ENCODE measurements around the gene AURKAIP1. TPM values are rescaled to one million over a fixed set of nuclear protein-coding genes. Genes with fewer than 3 reads are reported as not detected.
A peak's percentile ranks its signal among the peaks of the same experiment; 100 is the strongest.

Gene AURKAIP1
- total RNA-seq, 1 experiment from 2014 or later: 823 TPM

DNA sequence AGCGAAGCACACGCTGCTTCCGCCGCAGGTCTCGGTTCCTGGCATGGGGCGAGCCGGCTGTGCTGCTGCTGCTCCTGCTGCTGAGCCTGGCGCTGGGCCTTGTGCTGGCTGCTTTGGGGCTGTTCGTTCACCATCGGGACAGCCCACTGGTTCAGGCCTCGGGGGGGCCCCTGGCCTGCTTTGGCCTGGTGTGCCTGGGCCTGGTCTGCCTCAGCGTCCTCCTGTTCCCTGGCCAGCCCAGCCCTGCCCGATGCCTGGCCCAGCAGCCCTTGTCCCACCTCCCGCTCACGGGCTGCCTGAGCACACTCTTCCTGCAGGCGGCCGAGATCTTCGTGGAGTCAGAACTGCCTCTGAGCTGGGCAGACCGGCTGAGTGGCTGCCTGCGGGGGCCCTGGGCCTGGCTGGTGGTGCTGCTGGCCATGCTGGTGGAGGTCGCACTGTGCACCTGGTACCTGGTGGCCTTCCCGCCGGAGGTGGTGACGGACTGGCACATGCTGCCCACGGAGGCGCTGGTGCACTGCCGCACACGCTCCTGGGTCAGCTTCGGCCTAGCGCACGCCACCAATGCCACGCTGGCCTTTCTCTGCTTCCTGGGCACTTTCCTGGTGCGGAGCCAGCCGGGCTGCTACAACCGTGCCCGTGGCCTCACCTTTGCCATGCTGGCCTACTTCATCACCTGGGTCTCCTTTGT, 41.3 kb downstream of the AURKAIP1 start:
- H3K36me3 ChIP-seq (ENCODE audit: low read depth, low read length): peaks cover 27% of the 10 kb centered on the region
- no peaks in the 10 kb centered on the region for H3F3A ChIP-seq (ENCODE audit: low read length, unreplicated experiment)
- DNase-seq (no peak), ATAC-seq (peak; percentile 2)
- no peak overlapping the region for H2AFZ ChIP-seq (ENCODE audit: low read length)
- H3K4me1 ChIP-seq (ENCODE audit: insufficient read depth, low read length): peaks cover 36% of the 10 kb centered on the region
- H3K9ac ChIP-seq (ENCODE audit: low read length): no peak overlapping the region
- CTCF ChIA-PET: no interaction called here
- H3K9me3 ChIP-seq (ENCODE audit: low read length): no peaks in the 10 kb centered on the region
- no peak overlapping the region for H3K4me2 ChIP-seq (ENCODE audit: low read length)
- TF ChIP-seq EZH2 (IDR thresholded peaks at IDR 0.05; ENCODE audit: low read length, unreplicated experiment) (no peak), EZH2phosphoT487 (IDR thresholded peaks at IDR 0.05; ENCODE audit: borderline replicate concordance, low read length) (no peak)
- TF ChIP-seq, protein P1, sequence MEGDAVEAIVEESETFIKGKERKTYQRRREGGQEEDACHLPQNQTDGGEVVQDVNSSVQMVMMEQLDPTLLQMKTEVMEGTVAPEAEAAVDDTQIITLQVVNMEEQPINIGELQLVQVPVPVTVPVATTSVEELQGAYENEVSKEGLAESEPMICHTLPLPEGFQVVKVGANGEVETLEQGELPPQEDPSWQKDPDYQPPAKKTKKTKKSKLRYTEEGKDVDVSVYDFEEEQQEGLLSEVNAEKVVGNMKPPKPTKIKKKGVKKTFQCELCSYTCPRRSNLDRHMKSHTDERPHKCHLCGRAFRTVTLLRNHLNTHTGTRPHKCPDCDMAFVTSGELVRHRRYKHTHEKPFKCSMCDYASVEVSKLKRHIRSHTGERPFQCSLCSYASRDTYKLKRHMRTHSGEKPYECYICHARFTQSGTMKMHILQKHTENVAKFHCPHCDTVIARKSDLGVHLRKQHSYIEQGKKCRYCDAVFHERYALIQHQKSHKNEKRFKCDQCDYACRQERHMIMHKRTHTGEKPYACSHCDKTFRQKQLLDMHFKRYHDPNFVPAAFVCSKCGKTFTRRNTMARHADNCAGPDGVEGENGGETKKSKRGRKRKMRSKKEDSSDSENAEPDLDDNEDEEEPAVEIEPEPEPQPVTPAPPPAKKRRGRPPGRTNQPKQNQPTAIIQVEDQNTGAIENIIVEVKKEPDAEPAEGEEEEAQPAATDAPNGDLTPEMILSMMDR (conservative IDR thresholded peaks at IDR 0.05; ENCODE audit: low read depth, low read length): no peak
- no peaks in the 10 kb centered on the region for H3K27me3 ChIP-seq (ENCODE audit: low read length)
- no TSS peak for BruUV-seq (replicated peaks)
- intact Hi-C loops (cut with micrococcal nuclease): no loop called here
- no peaks in the 10 kb centered on the region for H3K79me2 ChIP-seq (ENCODE audit: low read length)
- peaks cover 5% of the 10 kb centered on the region; the same call in 1 of the 2 replicates for H4K20me1 ChIP-seq (ENCODE audit: low read length)
- H3K27ac ChIP-seq (ENCODE audit: low read length): no peak overlapping the region
- no peak overlapping the region for H3K4me3 ChIP-seq (ENCODE audit: low read length)
- H3K9me2 ChIP-seq (replicated peaks; ENCODE audit: low read length): no peaks in the 10 kb centered on the region
- POLR2A ChIA-PET (ENCODE audit: unreplicated experiment): interaction anchor here (0.7 kb wide), 1 partner anchor 25 kb away, joined by 4 read pairs; no protein-coding TSS in a partner anchor

DNA sequence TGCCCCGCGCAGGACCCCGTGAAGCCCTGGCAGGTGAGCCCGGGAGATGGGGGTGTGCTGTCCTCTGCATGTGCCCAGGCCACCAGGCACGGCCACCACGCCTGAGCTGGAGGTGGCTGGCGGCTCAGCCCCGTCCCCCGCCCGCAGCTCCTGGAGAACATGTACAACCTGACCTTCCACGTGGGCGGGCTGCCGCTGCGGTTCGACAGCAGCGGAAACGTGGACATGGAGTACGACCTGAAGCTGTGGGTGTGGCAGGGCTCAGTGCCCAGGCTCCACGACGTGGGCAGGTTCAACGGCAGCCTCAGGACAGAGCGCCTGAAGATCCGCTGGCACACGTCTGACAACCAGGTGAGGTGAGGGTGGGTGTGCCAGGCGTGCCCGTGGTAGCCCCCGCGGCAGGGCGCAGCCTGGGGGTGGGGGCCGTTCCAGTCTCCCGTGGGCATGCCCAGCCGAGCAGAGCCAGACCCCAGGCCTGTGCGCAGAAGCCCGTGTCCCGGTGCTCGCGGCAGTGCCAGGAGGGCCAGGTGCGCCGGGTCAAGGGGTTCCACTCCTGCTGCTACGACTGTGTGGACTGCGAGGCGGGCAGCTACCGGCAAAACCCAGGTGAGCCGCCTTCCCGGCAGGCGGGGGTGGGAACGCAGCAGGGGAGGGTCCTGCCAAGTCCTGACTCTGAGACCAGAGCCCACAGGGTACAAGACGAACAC, 42.1 kb downstream of the AURKAIP1 start:
- Histone ChIP-seq H3K9me3 (ENCODE audit: low read length) (no peaks in the 10 kb centered on the region), H3K36me3 (ENCODE audit: low read depth, low read length) (peaks cover 21% of the 10 kb centered on the region), H3K4me3 (ENCODE audit: low read length) (no peak overlapping the region), H3K27ac (ENCODE audit: low read length) (no peak overlapping the region), H3K9me2 (replicated peaks; ENCODE audit: low read length) (no peaks in the 10 kb centered on the region), H3F3A (ENCODE audit: low read length, unreplicated experiment) (no peaks in the 10 kb centered on the region), H4K20me1 (ENCODE audit: low read length) (peaks cover 5% of the 10 kb centered on the region; the same call in 1 of the 2 replicates), H3K27me3 (ENCODE audit: low read length) (no peaks in the 10 kb centered on the region), H3K9ac (ENCODE audit: low read length) (no peak overlapping the region), H3K79me2 (ENCODE audit: low read length) (no peaks in the 10 kb centered on the region), H3K4me2 (ENCODE audit: low read length) (peak overlapping the region; percentile 25; the same call in 1 of the 2 replicates), H3K4me1 (ENCODE audit: insufficient read depth, low read length) (peaks cover 36% of the 10 kb centered on the region), H2AFZ (ENCODE audit: low read length) (no peak overlapping the region)
- DNase-seq: peak; percentile 73
- ATAC-seq: peak; percentile 27
- intact Hi-C loops (cut with micrococcal nuclease): no loop called here
- ChIA-PET CTCF (no interaction called here), POLR2A (ENCODE audit: unreplicated experiment) (no interaction called here)
- no TSS peak for BruUV-seq (replicated peaks)
- TF ChIP-seq EZH2phosphoT487 (IDR thresholded peaks at IDR 0.05; ENCODE audit: borderline replicate concordance, low read length) (no peak; the same call in 1 of the 2 replicates), EZH2 (IDR thresholded peaks at IDR 0.05; ENCODE audit: low read length, unreplicated experiment) (no peak)
- TF ChIP-seq, protein P1 (conservative IDR thresholded peaks at IDR 0.05; ENCODE audit: low read depth, low read length): no peak
